ENCODE results near the gene ENDOG. TPM values are rescaled to one million over a fixed set of nuclear protein-coding genes. Genes with fewer than 3 reads are reported as not detected.
"Not testable (repeated sequence)": the region's sequence is repeated elsewhere in the genome, so short reads cannot be mapped to it uniquely, and the experiment has no call there.

The ENDOG gene
- polyA plus RNA-seq, 3 donors from 2014 or later: 18.4 to 34.0 (median 24.7) TPM

DNA sequence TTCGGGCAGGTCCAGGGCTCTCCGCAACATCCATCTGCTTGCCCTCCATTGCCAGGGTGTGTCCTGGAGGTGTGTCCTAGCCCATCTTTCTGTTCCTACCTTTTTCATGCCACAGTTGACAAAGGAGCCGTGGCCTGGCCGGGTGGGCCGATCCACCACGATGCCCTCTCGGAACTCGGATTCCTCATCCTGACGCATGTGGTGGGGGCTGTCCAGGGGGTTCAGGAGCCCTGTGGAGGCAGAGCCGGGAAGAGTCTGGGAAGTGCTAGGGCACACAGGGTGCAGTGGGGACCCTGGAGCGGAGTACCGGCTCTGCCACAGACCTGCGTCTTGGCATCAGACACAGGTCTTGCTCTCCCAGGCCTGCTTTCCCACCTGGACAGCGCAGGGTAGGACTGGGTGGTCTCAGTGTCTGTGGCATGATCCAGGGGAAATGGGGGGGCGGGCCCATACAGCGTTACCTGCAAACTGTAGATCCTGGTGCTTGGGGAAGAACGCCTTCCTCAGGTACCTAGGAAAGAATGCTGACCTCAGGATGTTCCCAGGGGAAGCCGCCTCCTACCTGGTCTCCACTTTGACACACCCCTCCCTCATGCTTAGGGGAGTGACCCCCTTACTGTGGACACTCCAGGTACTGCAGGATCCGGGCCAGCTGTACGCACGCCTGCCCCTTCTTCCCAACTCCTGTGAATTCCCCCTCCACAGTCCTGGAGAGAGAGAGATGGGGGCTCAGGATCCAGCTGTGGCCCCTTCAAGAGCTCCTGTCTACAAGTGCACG is 7.8 kb downstream of the ENDOG start:
- no peak for DNase-seq
- H3K4me3 Mint-ChIP-seq: no peak overlapping the region
- H3K9me3 Mint-ChIP-seq: no peaks in the 10 kb centered on the region
- peaks cover 0 to 11% (median 3%) of the 10 kb centered on the region in 3 donors for H3K36me3 Mint-ChIP-seq
- peaks cover 2 to 10% (median 2%) of the 10 kb centered on the region in 3 donors for H3K27me3 Mint-ChIP-seq (ENCODE audit: low read depth in 3 of 3)
- no peak overlapping the region for H3K27ac Mint-ChIP-seq
- H3K4me1 Mint-ChIP-seq: peaks cover 29 to 33% of the 10 kb centered on the region in 2 donors

DNA sequence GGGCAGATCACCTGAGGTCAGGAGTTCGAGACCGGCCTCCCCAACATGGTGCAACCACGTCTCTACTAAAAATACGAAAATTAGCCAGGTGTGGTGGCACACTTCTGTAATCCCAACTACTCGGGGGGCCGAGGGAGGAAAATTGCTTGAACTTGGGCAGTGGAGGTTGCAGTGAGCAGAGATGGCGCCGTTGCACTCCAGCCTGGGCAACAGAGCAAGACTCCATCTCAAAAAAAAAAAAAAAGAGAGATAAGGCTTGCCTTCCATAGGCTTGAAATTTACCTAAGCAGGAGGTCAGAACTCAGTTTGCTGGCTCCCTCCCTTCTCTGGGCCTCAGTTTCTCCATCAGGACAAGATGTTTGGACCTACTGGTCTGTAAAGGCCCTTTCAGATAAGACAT is 10.0 kb downstream of the ENDOG start:
- Mint-ChIP-seq H3K27me3 (ENCODE audit: low read depth in 3 of 3) (peaks cover 2 to 7% (median 2%) of the 10 kb centered on the region in 3 donors), H3K27ac (peak overlapping the region; percentile 82 to 98 (median 91)), H3K9me3 (no peaks in the 10 kb centered on the region), H3K4me3 (peak overlapping the region; percentile 90 to 99 (median 97)), H3K36me3 (peaks cover 0 to 8% (median 4%) of the 10 kb centered on the region in 3 donors), H3K4me1 (peaks cover 27 to 33% of the 10 kb centered on the region in 2 donors)
- DNase-seq: no peak

DNA sequence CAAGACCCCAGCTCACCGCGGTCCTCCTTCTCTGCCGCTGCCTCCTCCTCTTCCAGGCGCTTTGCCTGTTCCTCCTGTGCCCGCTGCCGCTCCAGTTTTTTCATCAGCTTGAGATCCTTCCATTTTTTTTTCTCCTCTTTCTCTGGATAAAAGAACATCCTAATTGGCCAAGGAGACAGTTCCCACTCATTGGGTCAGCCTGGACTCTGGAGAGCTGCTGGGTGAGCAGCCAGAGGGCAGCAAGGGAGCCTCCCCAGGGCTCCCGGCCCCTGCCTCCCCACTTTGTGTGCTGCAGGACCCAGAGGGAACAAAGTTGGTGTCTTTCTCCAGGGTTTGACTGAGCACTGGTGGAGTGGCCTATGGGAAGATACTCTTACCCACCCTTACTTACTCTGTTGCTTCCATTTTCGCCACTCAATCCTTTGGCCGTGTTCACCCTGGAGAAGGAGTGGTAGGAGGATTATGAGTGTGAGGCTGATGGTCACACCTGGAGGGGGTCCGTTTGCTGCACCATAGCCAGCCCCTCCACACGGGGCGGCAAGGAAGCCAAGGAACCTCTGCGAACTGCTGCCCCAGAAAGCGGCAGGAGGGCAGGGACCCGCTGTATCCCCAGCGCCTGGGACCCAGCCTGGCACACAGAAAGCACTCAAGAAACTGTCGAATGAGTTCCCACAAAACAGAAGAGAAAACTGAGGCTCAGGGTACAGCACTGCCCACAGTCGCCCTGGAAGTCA is 10.6 kb downstream of the ENDOG start:
- H3K4me1 Mint-ChIP-seq: peaks cover 27 to 33% of the 10 kb centered on the region in 2 donors
- peaks cover 2 to 7% (median 2%) of the 10 kb centered on the region in 3 donors for H3K27me3 Mint-ChIP-seq (ENCODE audit: low read depth in 3 of 3)
- H3K36me3 Mint-ChIP-seq: peaks cover 0 to 8% (median 4%) of the 10 kb centered on the region in 3 donors
- H3K4me3 Mint-ChIP-seq: peak overlapping the region; percentile 90 to 99 (median 97)
- peak overlapping the region; percentile 82 to 98 (median 91) for H3K27ac Mint-ChIP-seq
- no peaks in the 10 kb centered on the region for H3K9me3 Mint-ChIP-seq
- DNase-seq: no peak

DNA sequence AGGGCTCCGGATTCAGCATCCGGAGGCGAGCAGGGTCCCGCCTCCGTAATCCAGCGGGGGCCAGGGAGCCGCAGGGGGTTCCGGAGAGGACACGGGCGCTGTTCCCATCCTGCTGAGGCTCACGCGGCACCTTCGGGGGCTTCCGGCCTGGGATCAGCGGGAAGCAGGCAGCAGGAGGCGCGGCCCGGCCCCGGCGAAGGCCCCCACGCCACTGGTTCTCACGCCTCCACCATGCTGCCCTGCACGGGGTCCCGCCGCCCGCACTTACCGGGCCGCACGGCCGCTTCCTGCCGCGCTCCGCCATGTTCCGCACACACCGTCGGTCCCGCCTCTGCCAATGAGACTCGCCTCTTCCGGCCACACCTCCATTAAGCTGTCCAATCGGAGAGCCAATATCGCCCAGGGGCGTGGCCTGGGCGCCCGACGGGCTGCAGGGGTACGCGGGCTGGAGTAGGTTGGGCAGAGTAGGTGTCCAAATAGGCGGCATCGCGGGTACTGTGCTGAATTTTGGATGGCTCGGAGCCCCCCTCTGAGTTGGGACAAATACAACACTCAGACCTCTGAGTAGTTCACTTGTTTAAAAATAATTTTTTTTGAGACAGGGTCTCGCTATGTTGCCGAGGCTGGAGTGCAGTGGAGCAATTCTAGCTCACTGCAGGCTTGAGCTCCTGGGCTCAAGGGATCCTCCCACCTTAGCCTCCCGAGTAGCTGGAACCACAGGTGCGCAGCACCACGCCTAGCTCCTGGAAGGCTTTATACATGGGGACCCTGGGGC is 11.4 kb downstream of the ENDOG start, which contains the start of gene SPOUT1:
SPOUT1 (minus strand) TSS at position 318 of the 775 bp plus-strand sequence; CDS start at position 304, 14 bp downstream.
- Mint-ChIP-seq H3K4me1 (peaks cover 27 to 33% of the 10 kb centered on the region in 2 donors), H3K27me3 (ENCODE audit: low read depth in 3 of 3) (peaks cover 2 to 7% (median 2%) of the 10 kb centered on the region in 3 donors), H3K4me3 (peak within 1 kb of the TSS; percentile 90 to 99 (median 97)), H3K9me3 (no peaks in the 10 kb centered on the region), H3K36me3 (peaks cover 0 to 4% (median 4%) of the 10 kb centered on the region in 3 donors), H3K27ac (peak within 1 kb of the TSS; percentile 82 to 98 (median 94))
- peak; percentile 92 to 95 (median 93) for DNase-seq

DNA sequence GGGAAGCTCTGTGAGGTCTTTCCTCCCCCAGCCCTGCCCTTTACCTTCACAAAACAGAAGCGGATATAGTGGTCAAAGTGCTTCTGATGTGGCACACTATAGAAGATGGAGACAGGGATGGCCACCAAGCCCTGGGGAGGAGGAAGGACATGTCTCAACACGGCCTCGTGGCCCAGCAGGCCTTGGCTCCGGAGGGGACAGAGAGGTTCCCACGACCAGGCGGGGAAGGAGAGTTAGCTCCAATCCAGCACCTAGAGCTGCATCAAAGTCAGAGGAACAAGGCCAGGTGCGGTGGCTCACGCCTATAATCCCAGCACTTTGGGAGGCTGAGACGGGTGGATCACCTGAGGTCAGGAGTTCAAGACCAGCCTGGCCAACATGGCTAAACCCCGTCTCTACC is 15.4 kb downstream of the ENDOG start:
- DNase-seq: no peak
- H3K4me3 Mint-ChIP-seq: no peak overlapping the region
- H3K9me3 Mint-ChIP-seq: no peaks in the 10 kb centered on the region
- no peak overlapping the region for H3K27ac Mint-ChIP-seq
- H3K36me3 Mint-ChIP-seq: peaks cover 0 to 9% (median 0%) of the 10 kb centered on the region in 3 donors
- H3K27me3 Mint-ChIP-seq (ENCODE audit: low read depth in 3 of 3): peaks cover 2 to 4% (median 2%) of the 10 kb centered on the region in 3 donors
- peaks cover 13 to 16% of the 10 kb centered on the region in 2 donors for H3K4me1 Mint-ChIP-seq

DNA sequence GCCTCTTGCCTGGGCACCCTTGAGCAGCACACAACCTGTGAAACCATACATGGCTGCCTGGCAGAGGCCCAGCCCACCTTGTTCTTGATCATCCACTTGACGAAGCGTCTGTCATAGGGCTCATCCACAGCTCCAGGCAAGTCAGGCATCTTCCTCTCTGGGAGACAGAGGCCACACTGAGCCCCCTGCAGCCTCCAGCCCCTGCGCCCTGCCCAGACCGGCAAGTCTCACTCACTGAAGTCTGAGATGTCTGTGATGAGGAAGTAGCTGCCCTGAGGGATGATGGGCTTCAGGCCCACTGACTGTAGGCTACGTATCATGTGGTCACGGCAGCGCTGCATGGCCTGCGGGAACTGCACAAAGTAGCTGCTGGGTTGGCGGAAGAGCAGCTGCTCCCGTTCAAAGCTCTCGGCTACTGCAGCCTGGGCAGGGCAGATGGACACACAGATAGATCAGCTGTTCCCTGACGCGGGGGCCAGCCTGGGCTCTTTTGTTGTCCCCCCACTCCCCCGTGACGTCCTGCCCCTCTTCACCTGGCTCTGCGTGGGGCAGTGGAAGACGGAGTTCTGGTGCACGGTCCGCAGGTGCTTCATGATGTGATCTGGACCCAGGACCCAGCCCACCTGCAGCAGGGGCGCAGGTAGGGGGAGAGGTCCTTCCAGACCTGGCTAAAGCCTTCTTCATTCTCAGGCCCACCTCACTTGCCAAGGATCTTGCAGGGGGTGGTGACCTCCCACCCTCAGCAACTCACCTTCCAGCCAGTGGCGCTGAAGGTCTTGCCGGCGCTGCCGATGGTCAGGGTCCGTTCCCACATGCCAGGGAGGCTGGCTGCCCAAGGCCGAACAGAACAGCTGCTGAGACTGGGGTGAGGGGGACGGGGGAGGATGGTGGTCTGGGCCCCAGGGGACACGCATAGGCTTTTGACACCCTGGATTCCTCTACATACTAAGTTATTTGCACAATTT is 17.2 kb downstream of the ENDOG start:
- no peak for DNase-seq
- Mint-ChIP-seq H3K4me3 (no peak overlapping the region), H3K9me3 (no peaks in the 10 kb centered on the region), H3K27me3 (ENCODE audit: low read depth in 3 of 3) (no peaks in the 10 kb centered on the region), H3K27ac (no peak overlapping the region), H3K36me3 (peaks cover 0 to 9% (median 0%) of the 10 kb centered on the region in 3 donors), H3K4me1 (no peaks in the 10 kb centered on the region)

DNA sequence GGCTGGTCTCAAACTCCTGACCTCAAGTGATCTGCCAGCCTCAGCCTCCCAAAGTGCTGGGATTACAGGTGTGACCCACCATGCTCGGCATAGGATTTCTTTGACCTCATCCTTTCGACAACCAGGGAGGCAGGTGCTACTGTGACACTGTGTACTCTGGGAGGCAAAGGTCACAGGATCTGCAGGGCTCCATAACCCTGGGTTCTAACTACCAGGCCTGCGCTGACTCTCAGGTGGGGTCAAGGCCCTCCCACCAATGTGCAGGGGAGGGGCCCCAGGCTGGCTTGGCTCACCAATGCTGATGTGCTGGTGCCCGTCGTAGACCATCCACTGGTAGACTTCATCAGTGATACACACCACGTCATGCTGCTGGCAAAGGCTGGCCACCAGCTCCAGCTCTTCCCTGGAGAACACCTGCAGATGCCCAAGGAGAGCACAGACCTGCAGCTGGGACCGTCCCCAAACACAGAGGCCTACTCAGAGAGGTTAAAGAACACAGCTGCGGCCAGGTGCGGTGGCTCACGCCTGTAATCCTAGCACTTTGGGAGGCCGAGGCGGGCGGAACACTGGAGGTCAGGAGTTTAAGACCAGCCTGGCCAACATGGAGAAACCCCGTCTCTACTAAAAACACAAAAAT is 18.3 kb downstream of the ENDOG start:
- no peaks in the 10 kb centered on the region for H3K4me1 Mint-ChIP-seq
- H3K9me3 Mint-ChIP-seq: no peaks in the 10 kb centered on the region
- no peak for DNase-seq
- H3K4me3 Mint-ChIP-seq: no peak overlapping the region
- no peak overlapping the region for H3K27ac Mint-ChIP-seq
- H3K27me3 Mint-ChIP-seq (ENCODE audit: low read depth in 3 of 3): no peaks in the 10 kb centered on the region
- peaks cover 0 to 9% (median 0%) of the 10 kb centered on the region in 3 donors for H3K36me3 Mint-ChIP-seq

DNA sequence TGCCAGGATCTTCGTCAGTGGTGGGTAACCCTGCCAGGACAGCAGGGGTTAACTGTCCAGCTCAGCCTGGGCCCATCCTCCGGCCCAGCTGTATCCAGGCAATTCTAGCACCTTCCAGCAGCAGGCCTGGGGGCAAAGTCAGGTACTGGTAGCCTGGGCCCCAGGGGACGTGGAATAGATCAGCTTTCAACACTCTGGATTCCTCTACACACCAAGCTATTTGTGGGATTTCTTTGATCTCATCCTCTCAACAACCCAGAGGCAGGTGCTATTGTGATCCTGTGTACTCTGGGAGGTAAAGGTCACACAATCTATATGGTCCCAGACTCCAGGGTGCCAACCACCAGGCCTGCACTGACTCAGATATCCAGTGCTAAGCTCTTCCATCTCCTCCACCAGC is 20.0 kb downstream of the ENDOG start:
- DNase-seq: no peak
- H3K36me3 Mint-ChIP-seq: peaks cover 0 to 9% (median 4%) of the 10 kb centered on the region in 3 donors
- H3K27ac Mint-ChIP-seq: no peak overlapping the region
- H3K4me3 Mint-ChIP-seq: no peak overlapping the region
- H3K4me1 Mint-ChIP-seq: no peaks in the 10 kb centered on the region
- no peaks in the 10 kb centered on the region for H3K9me3 Mint-ChIP-seq
- H3K27me3 Mint-ChIP-seq (ENCODE audit: low read depth in 3 of 3): peaks cover 0 to 3% (median 0%) of the 10 kb centered on the region in 3 donors

DNA sequence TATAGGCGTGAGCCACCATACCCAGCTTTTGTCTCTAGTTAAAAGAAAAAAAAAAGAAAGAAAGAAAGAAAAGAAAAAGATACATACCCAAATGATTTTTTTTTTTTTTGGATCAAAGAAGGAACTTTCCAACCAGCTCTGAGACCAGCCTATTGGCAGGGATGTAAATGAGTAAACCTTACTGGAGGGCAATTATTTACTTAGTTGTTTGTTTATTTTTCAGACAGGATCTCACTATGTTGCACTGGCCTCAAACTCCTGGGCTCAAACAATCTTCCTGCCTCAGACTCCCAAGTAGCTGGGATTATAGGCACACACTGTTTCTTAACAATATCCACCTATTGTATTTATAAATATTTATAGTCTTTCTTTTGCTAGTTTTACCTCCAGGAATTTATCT is 22.2 kb downstream of the ENDOG start:
- Mint-ChIP-seq H3K36me3 (peaks cover 0 to 12% (median 4%) of the 10 kb centered on the region in 3 donors), H3K4me1 (no peaks in the 10 kb centered on the region), H3K4me3 (no peak overlapping the region), H3K9me3 (no peaks in the 10 kb centered on the region), H3K27ac (no peak overlapping the region), H3K27me3 (ENCODE audit: low read depth in 3 of 3) (peaks cover 0 to 3% (median 3%) of the 10 kb centered on the region in 3 donors)
- no peak for DNase-seq

DNA sequence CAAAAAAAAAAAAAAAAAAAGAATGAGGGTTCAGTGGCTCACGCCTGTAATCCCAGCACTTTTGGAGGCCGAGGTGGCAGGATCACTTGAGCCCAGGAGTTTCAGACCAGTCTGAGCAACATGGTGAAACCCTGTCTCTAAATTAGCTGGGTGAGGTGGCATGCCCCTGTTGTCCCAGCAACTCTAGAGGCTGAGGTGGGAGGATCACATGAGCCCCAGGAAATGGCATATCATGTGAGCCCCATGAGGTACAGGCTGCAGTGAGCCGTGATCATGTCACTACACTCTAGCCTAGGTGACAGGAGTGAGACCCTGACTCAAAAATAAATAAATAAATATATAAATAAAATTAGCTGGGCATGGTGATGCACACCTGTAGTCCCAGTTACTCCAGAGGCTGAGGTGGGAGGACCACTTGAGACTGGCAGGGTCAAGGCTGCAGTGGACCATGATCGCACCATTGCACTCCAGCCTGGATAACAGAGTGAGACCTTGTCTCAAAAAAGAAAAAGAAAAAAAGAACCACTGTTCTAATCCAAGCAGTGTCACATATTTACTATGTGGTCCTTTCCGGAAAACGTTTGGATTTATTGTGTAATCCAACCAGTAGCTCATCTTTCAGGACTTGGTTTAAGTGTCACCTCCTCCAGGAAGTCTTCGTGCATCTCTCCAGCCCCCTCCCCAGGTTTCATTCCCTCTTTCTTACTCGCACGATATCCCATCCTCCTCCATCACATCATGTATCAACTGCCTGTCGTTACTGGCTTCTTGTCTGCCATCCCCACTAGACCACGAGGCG is 23.6 kb downstream of the ENDOG start:
- Mint-ChIP-seq H3K4me3 (no peak overlapping the region), H3K27me3 (ENCODE audit: low read depth in 3 of 3) (peaks cover 0 to 3% (median 3%) of the 10 kb centered on the region in 3 donors), H3K9me3 (no peaks in the 10 kb centered on the region), H3K4me1 (no peaks in the 10 kb centered on the region), H3K27ac (no peak overlapping the region), H3K36me3 (peaks cover 0 to 12% (median 4%) of the 10 kb centered on the region in 3 donors)
- DNase-seq: no peak

DNA sequence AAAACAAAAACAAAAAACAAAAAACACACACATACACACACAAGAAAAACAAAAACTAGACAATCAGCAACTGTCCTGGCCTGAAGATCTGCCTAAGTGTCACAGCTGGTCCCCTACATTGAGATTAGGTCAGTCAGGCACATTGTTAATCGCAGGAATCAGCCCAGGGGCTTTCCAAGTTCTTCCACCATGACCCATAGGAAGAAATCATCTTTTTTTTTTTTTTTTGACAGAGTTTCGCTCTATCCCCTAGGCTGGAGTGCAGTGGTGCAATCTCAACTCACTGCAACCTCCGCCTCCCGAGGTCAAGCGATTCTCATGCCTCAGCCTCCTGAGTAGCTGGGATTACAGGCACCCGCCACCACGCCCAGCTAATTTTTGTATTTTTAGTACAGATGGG is 24.9 kb downstream of the ENDOG start:
- not testable (repeated sequence) for H3K4me1 Mint-ChIP-seq; H3K27ac Mint-ChIP-seq; DNase-seq; H3K36me3 Mint-ChIP-seq; H3K4me3 Mint-ChIP-seq; H3K9me3 Mint-ChIP-seq; H3K27me3 Mint-ChIP-seq (ENCODE audit: low read depth in 3 of 3)
